SU-DHL-6 (cell line): ENCODE data around the gene SLC16A4.

Experiments used
- EZH2phosphoT487 ChIP-seq: fragments of 200-600 bp; sonication (generic), shearing (Covaris generic); conservative IDR thresholded peaks from 2 replicates; pipeline ENCODE4 v1.6.1; 2018; ENCODE audit warnings: mild to moderate bottlenecking, antibody characterized with exemption, low read length, moderate library complexity, mixed read lengths
- TF ChIP-seq, protein P1 (sequence below): fragments of 200-600 bp; sonication (generic); IDR thresholded peaks from one replicate; pipeline ENCODE4 v1.5.1; 2017; ENCODE audit warnings: antibody characterized with exemption, mild to moderate bottlenecking, low read length, moderate library complexity; ENCODE audit not compliant: insufficient read depth, poor library complexity, severe bottlenecking

GRCh38 chr1:110343249-110343648 is 47.6 kb downstream of the SLC16A4 start:
- TF ChIP-seq, protein P1, sequence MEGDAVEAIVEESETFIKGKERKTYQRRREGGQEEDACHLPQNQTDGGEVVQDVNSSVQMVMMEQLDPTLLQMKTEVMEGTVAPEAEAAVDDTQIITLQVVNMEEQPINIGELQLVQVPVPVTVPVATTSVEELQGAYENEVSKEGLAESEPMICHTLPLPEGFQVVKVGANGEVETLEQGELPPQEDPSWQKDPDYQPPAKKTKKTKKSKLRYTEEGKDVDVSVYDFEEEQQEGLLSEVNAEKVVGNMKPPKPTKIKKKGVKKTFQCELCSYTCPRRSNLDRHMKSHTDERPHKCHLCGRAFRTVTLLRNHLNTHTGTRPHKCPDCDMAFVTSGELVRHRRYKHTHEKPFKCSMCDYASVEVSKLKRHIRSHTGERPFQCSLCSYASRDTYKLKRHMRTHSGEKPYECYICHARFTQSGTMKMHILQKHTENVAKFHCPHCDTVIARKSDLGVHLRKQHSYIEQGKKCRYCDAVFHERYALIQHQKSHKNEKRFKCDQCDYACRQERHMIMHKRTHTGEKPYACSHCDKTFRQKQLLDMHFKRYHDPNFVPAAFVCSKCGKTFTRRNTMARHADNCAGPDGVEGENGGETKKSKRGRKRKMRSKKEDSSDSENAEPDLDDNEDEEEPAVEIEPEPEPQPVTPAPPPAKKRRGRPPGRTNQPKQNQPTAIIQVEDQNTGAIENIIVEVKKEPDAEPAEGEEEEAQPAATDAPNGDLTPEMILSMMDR: no peak
- TF ChIP-seq EZH2phosphoT487: no peak
